HG03039 (cell line): ENCODE data around the gene SFT2D2.

Experiments
- ATAC-seq: cut with Tn5 transposase; IDR thresholded peaks from one replicate; pipeline ENCODE4 v1.9.1; 2021; ENCODE audit warnings: mild to moderate bottlenecking, moderate library complexity; ENCODE audit not compliant: unreplicated experiment

SFT2D2 gene

GRCh38 chr1:168221275-168221674, 4.5 kb upstream of the SFT2D2 start:
- ATAC-seq, result no peak

- ATAC-seq, result no peak
These were observed 2.5 kb upstream of the SFT2D2 start for GRCh38 chr1:168223261-168223660.

GRCh38 chr1:168223681-168224540, 1.9 kb upstream of the SFT2D2 start:
- ATAC-seq, result no peak

GRCh38 chr1:168224991-168225390, 813 bp upstream of the SFT2D2 start:
- no peak for ATAC-seq

GRCh38 chr1:168227620-168228019, 1.8 kb downstream of the SFT2D2 start:
- no peak for ATAC-seq

GRCh38 chr1:168229893-168230292, 4.1 kb downstream of the SFT2D2 start:
- no peak for ATAC-seq

GRCh38 chr1:168230709-168231108, 4.9 kb downstream of the SFT2D2 start:
- no peak for ATAC-seq

GRCh38 chr1:168234846-168235547, 9.2 kb downstream of the SFT2D2 start:
- peak; percentile 78 for ATAC-seq

- no peak for ATAC-seq
These were observed 9.7 kb downstream of the SFT2D2 start for GRCh38 chr1:168235548-168235885.

- ATAC-seq, result no peak
These were observed 10.1 kb downstream of the SFT2D2 start for GRCh38 chr1:168235937-168236336.

GRCh38 chr1:168236836-168237611, 11.2 kb downstream of the SFT2D2 start:
- no peak for ATAC-seq

GRCh38 chr1:168243198-168243597, 17.4 kb downstream of the SFT2D2 start:
- no peak for ATAC-seq

GRCh38 chr1:168243636-168244212, 17.9 kb downstream of the SFT2D2 start:
- no peak for ATAC-seq

GRCh38 chr1:168245042-168245441, 19.2 kb downstream of the SFT2D2 start:
- no peak for ATAC-seq

- ATAC-seq, result no peak
These were observed 20.7 kb downstream of the SFT2D2 start for GRCh38 chr1:168246506-168246905.

GRCh38 chr1:168252204-168252733, 26.5 kb downstream of the SFT2D2 start:
- ATAC-seq, result no peak

- ATAC-seq, result no peak
These were observed 30.4 kb downstream of the SFT2D2 start for GRCh38 chr1:168256164-168256563.

GRCh38 chr1:168257397-168257796, 31.6 kb downstream of the SFT2D2 start:
- no peak for ATAC-seq

- ATAC-seq, result no peak
These were observed 33.8 kb downstream of the SFT2D2 start for GRCh38 chr1:168259567-168259966.

- ATAC-seq, result no peak
These were observed 34.6 kb downstream of the SFT2D2 start for GRCh38 chr1:168260393-168260792.

GRCh38 chr1:168261390-168261789, 35.6 kb downstream of the SFT2D2 start:
- no peak for ATAC-seq
